Activated CD4-positive, alpha-beta T cell treated with anti-CD3 and anti-CD28 coated beads for 36 hours (primary cell): Measurements from ENCODE around the gene B4GALNT1. TPM values are rescaled to one million over a fixed set of nuclear protein-coding genes. Genes with fewer than 3 reads are reported as not detected.
"Not testable (repeated sequence)": the region's sequence is repeated elsewhere in the genome, so short reads cannot be mapped to it uniquely, and the experiment has no call there.

Source experiments
- ATAC-seq: fragments of 200-7000 bp; cut with Tn5 transposase; one replicate; pipeline ENCODE4 v1.10.0; 2021; ENCODE audit warnings: mild to moderate bottlenecking, moderate library complexity
- CTCF ChIA-PET: fragments of 350-600 bp; sonication (Branson Sonifier 250); formaldehyde crosslinking; loops from one replicate; lab custom pipeline; 2021; ENCODE audit warnings: antibody characterized with exemption; lab: Charles Lee
- POLR2A ChIA-PET: fragments of 350-600 bp; sonication (Branson Sonifier 250); formaldehyde crosslinking; loops from one replicate; lab custom pipeline; 2021; ENCODE audit warnings: antibody characterized with exemption, inconsistent platforms; lab: Charles Lee
- DNase-seq: peaks from one replicate; pipeline ENCODE4 v3.0.0-alpha.2; 2020
- H3K27ac Mint-ChIP-seq: one replicate; pipeline ENCODE4 v1.8.0; 2021; ENCODE audit warnings: mixed read lengths
- H3K27me3 Mint-ChIP-seq: one replicate; pipeline ENCODE4 v1.8.0; 2021; ENCODE audit warnings: mixed read lengths
- H3K36me3 Mint-ChIP-seq: one replicate; pipeline ENCODE4 v1.8.0; 2021; ENCODE audit warnings: low read depth, mixed read lengths
- H3K4me1 Mint-ChIP-seq: one replicate; pipeline ENCODE4 v1.8.0; 2021; ENCODE audit warnings: mixed read lengths
- H3K4me3 Mint-ChIP-seq: one replicate; pipeline ENCODE4 v1.8.0; 2021; ENCODE audit warnings: mild to moderate bottlenecking, moderate library complexity, mixed read lengths
- H3K9me3 Mint-ChIP-seq: one replicate; pipeline ENCODE4 v1.8.0; 2021; ENCODE audit warnings: low read depth, mixed read lengths
- intact Hi-C, 2 experiments: fragments of 100-400 bp; cut with DNase I in 1 of 2; cut with micrococcal nuclease in 1 of 2; formaldehyde crosslinking; loops; one replicate each; pipeline versions ENCODE4 v1.14.2 to v1.15.1; 2022 to 2024; cut with DNase I, micrococcal nuclease
- total RNA-seq, 2 experiments: library from RNA; stranded (reverse); gene quantifications; one replicate each; pipeline ENCODE4 v1.2.3, GENCODE V29; 2021

Gene B4GALNT1
- total RNA-seq, 2 experiments from 2014 or later, result 1.4 to 1.5 TPM

DNA sequence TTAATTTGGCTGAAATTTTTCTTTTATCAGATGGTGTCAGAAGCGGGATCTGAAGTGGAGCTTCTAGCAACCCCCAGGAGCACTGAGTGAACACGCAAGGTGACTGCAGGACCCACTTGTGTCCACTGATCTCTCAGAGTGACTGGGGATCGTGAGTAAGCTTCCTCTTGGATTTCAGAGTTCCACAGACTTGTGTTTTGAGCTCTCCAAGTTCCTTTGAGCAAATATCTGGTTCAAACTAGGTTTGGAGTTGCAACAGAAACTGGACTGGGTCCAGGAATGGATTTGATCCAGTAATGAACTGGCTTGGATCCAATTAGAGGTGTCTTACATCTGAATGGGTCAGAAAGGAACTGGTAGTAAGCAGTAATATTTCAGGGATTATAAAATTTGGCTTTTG lies 24.7 kb upstream of the B4GALNT1 start:
- ATAC-seq (no peak), DNase-seq (no peak)
- H3K9me3 Mint-ChIP-seq, result peaks cover 5% of the 10 kb centered on the region
- no peak overlapping the region for H3K27ac Mint-ChIP-seq
- peaks cover 3% of the 10 kb centered on the region for H3K27me3 Mint-ChIP-seq
- H3K4me1 Mint-ChIP-seq, result no peaks in the 10 kb centered on the region
- peaks cover 2% of the 10 kb centered on the region for H3K36me3 Mint-ChIP-seq
- ChIA-PET POLR2A (interaction anchor here (0.5 kb wide), 1 partner anchor 47 kb away, joined by 3 read pairs; no protein-coding TSS in a partner anchor), CTCF (interaction anchor here (0.6 to 2.4 kb wide), 4 partner anchors 19 to 272 kb away, joined by 3 to 6 read pairs (median 4); partner anchors contain the start of gene OS9)
- intact Hi-C loops, result no loop called here
- no peak overlapping the region for H3K4me3 Mint-ChIP-seq

DNA sequence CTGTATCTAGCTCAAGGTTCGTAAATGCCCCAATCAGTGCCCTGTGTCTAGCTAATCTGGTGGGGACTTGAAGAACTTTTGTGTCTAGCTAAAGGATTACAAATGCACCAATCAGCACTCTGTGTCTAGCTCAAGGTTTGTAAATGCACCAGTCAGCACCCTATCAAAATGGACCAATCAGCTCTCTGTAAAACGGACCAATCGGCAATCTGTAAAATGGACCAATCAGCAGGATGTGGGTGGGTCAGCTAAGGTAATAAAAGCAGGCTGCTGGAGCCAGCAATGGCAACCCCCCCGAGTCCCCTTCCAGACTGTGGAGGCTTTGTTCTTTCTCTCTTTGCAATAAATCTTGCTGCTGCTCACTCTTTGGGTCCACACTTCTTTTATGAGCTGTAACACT lies 23.4 kb upstream of the B4GALNT1 start:
- H3K36me3 Mint-ChIP-seq, ATAC-seq, DNase-seq, H3K4me1 Mint-ChIP-seq, POLR2A ChIA-PET, H3K27me3 Mint-ChIP-seq, H3K27ac Mint-ChIP-seq, H3K9me3 Mint-ChIP-seq, intact Hi-C loops, H3K4me3 Mint-ChIP-seq: not testable (repeated sequence)
- CTCF ChIA-PET, result interaction anchor here (1.0 to 2.4 kb wide), 5 partner anchors 11 to 75 kb away, joined by 4 to 6 read pairs (median 4); partner anchors contain the start of gene OS9

DNA sequence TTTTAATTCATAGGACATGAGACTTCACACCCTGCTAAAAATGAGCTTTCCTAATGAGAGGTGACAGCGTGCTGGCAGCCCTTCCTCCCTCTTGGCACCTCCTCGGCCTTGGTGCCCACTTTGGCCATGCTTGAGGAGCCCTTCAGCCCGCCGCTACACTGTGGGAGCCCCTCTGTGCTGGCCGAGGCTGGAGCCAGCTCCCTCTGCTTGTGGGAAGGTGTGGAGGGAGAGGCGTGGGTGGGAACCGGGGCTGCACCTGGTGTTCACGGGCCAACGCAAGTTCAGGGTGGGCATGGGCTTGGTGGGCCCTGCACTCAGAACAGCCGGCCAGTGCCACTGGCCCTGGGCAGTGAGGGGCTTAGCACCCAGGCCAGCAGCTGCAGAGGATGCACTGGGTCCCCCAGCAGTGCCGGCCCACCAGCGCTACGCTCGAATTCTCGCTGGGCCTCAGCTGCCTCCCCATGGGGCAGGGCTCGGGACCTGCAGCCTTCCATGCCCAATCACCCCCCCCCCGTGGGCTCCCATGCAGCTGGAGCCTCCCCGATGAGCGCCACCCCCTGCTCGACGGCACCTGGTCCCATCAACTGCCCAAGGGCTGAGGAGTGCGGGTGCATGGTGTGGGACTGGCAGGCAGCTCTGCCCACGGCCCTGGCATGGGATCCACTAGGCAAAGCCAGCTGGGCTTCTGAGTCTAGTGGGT lies 22.7 kb upstream of the B4GALNT1 start:
- ChIA-PET POLR2A (no interaction called here), CTCF (interaction anchor here (0.6 to 2.4 kb wide), 7 partner anchors 23 to 156 kb away, joined by 3 to 6 read pairs (median 4); partner anchors contain the start of genes B4GALNT1 and OS9)
- ATAC-seq (no peak), DNase-seq (no peak)
- Mint-ChIP-seq H3K27me3 (peaks cover 3% of the 10 kb centered on the region), H3K4me3 (no peak overlapping the region), H3K4me1 (no peaks in the 10 kb centered on the region), H3K9me3 (peaks cover 8% of the 10 kb centered on the region), H3K36me3 (no peaks in the 10 kb centered on the region), H3K27ac (no peak overlapping the region)
- intact Hi-C loops, result no loop called here

DNA sequence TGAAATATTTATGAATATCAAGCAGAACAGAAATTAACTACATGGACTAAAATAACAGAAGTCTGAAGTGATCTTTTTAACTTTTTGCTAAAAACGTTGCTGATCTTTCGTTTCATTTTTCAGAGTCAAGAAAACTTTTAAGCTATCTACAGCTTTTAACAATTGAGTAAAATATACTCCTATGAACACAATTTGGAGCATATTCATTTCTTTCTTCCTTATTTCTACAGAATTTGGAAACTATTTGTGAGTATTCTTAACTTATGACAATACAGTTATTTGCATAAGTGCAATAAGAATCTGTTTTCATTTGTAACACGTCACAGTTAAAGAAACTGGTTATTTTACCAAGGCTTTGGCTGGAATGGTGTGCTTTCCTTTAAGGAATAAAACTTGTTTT lies 21.0 kb upstream of the B4GALNT1 start:
- Mint-ChIP-seq H3K27me3 (peaks cover 3% of the 10 kb centered on the region), H3K27ac (no peak overlapping the region), H3K4me3 (no peak overlapping the region), H3K36me3 (no peaks in the 10 kb centered on the region), H3K9me3 (peaks cover 8% of the 10 kb centered on the region), H3K4me1 (no peaks in the 10 kb centered on the region)
- intact Hi-C loops, result no loop called here
- CTCF ChIA-PET, result interaction anchor here (0.7 to 1.4 kb wide), 3 partner anchors 8 to 29 kb away, joined by 3 read pairs; no protein-coding TSS in a partner anchor
- POLR2A ChIA-PET, result no interaction called here
- ATAC-seq, result no peak
- no peak for DNase-seq

DNA sequence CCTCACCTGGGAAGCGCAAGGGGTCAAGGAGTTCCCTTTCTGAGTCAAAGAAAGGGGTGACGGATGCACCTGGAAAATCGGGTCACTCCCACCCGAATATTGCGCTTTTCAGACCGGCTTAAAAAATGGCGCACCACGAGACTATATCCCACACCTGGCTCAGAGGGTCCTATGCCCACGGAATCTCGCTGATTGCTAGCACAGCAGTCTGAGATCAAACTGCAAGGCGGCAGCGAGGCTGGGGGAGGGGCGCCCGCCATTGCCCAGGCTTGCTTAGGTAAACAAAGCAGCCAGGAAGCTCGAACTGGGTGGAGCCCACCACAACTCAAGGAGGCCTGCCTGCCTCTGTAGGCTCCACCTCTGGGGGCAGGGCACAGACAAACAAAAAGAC lies 13.7 kb upstream of the B4GALNT1 start:
- intact Hi-C loops, H3K27ac Mint-ChIP-seq, H3K4me3 Mint-ChIP-seq, DNase-seq, H3K27me3 Mint-ChIP-seq, H3K4me1 Mint-ChIP-seq, H3K36me3 Mint-ChIP-seq, CTCF ChIA-PET, ATAC-seq, POLR2A ChIA-PET, H3K9me3 Mint-ChIP-seq: not testable (repeated sequence)

DNA sequence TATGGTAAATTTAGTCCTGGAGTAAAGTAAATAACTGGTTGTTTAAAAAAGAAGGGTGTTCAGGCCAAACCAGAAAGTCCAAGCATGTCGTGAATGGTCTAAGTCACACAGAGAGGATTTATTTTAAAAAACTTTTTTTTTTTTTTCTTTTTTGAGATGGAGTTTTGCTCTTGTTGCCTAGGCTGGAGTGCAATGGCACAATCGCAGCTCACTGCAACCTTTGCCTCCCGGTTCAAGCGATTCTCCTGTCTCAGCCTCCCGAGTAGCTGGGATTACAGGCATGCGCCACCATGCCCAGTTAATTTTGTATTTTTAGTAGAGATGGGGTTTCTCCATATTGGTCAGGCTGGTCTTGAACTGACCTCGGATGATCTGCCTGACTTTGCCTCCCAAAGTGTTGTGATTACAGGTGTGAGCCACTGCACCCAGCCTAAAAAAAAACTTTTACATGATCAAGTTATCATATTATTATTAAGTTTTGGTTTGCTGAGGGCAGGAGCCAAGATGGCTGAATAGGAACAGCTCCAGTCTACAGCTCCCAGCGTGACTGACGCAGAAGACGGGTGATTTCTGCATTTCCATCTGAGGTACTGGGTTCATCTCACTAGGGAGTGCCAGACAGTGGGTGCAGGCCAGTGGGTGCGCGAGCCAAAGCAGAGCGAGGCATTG lies 13.1 kb upstream of the B4GALNT1 start:
- POLR2A ChIA-PET, result interaction anchor here (0.6 kb wide), 1 partner anchor 22 kb away, joined by 3 read pairs; no protein-coding TSS in a partner anchor
- CTCF ChIA-PET, result interaction anchor here (1.4 kb wide), 1 partner anchor 11 kb away, joined by 4 read pairs; no protein-coding TSS in a partner anchor
- H3K9me3 Mint-ChIP-seq, H3K27me3 Mint-ChIP-seq, H3K4me1 Mint-ChIP-seq, H3K27ac Mint-ChIP-seq, ATAC-seq, intact Hi-C loops, H3K4me3 Mint-ChIP-seq, H3K36me3 Mint-ChIP-seq, DNase-seq: not testable (repeated sequence)

- no peaks in the 10 kb centered on the region for H3K4me1 Mint-ChIP-seq
- no peak for ATAC-seq
- ChIA-PET CTCF (interaction anchor here (0.6 to 1.8 kb wide), 10 partner anchors 11 to 739 kb away, joined by 3 to 9 read pairs (median 4); partner anchors contain the start of gene GLI1), POLR2A (no interaction called here)
- H3K27me3 Mint-ChIP-seq, result peaks cover 11% of the 10 kb centered on the region
- H3K27ac Mint-ChIP-seq, result no peak overlapping the region
- DNase-seq, result no peak
- H3K36me3 Mint-ChIP-seq, result peaks cover 2% of the 10 kb centered on the region
- intact Hi-C loops, result no loop called here
- H3K4me3 Mint-ChIP-seq, result no peak overlapping the region
- peaks cover 3% of the 10 kb centered on the region for H3K9me3 Mint-ChIP-seq
Observed at GRCh38 chr12:57641699-57642442, 8.9 kb upstream of the B4GALNT1 start.

GRCh38 chr12:57640175-57641042 lies 7.4 kb upstream of the B4GALNT1 start:
- H3K27me3 Mint-ChIP-seq, result peaks cover 13% of the 10 kb centered on the region
- H3K27ac Mint-ChIP-seq, result no peak overlapping the region
- H3K9me3 Mint-ChIP-seq, result peaks cover 1% of the 10 kb centered on the region
- H3K4me1 Mint-ChIP-seq, result no peaks in the 10 kb centered on the region
- CTCF ChIA-PET, result interaction anchor here (0.7 to 1.5 kb wide), 4 partner anchors 11 to 57 kb away, joined by 3 to 7 read pairs (median 4); no protein-coding TSS in a partner anchor
- no peaks in the 10 kb centered on the region for H3K36me3 Mint-ChIP-seq
- no peak for ATAC-seq
- no peak for DNase-seq
- no peak overlapping the region for H3K4me3 Mint-ChIP-seq
- intact Hi-C loops, result no loop called here
- POLR2A ChIA-PET, result no interaction called here

DNA sequence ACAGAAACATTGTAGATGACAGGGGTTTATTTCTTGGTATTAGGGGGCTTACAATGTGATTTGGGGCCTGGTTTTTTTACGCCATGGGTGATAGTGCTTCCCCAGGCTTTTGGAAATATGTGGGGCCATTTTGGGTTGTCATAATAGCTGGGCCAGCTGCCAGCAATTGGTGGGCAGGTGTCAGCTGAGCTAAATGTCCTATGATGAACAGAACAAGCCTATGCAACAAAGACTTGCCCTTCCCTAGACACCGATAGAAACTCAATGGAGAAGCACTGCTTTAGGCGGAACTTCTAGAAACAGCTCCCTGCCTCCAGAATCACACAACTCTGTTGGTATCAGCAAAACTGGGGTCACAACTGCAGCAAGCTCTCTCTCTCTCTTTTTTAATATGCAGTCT lies 5.1 kb upstream of the B4GALNT1 start:
- H3K36me3 Mint-ChIP-seq, result no peaks in the 10 kb centered on the region
- DNase-seq (no peak), ATAC-seq (no peak)
- peaks cover 5% of the 10 kb centered on the region for H3K4me1 Mint-ChIP-seq
- H3K27me3 Mint-ChIP-seq, result peaks cover 22% of the 10 kb centered on the region
- ChIA-PET POLR2A (no interaction called here), CTCF (interaction anchor here (0.6 to 2.3 kb wide), 9 partner anchors 9 to 104 kb away, joined by 3 to 12 read pairs (median 4); no protein-coding TSS in a partner anchor)
- intact Hi-C loops, result no loop called here
- H3K9me3 Mint-ChIP-seq, result no peaks in the 10 kb centered on the region
- H3K27ac Mint-ChIP-seq, result no peak overlapping the region
- H3K4me3 Mint-ChIP-seq, result no peak overlapping the region

DNA sequence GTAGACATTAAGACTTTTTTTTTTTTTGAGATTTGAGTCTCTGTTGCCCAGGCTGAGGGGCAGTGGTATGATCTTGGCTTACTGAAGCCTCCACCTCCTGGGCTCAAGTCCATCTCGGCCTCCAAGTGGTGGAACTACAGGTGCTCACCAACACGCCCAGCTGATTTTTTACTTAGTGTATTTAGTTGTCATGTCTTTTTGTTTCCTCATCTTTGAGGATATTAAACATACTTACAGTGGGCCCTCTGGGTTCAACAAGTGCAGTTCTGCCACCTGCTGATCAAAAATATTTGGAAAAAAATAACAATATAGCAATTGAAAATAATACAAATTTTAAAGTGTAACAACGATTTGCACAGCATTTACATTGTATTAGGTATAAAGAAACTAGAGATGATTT lies 4.4 kb upstream of the B4GALNT1 start:
- DNase-seq (no peak), ATAC-seq (no peak)
- Mint-ChIP-seq H3K27me3 (peaks cover 22% of the 10 kb centered on the region), H3K4me1 (peaks cover 6% of the 10 kb centered on the region), H3K36me3 (no peaks in the 10 kb centered on the region), H3K27ac (no peak overlapping the region), H3K9me3 (no peaks in the 10 kb centered on the region), H3K4me3 (no peak overlapping the region)
- intact Hi-C loops, result no loop called here
- ChIA-PET CTCF (interaction anchor here (1.0 to 2.3 kb wide), 5 partner anchors 9 to 55 kb away, joined by 3 to 12 read pairs (median 7); no protein-coding TSS in a partner anchor), POLR2A (no interaction called here)
